Neural progenitor cell (in vitro differentiated cells): ENCODE measurements around the gene UGT1A10.

Source experiments
- EZH2 ChIP-seq: fragments of 200-600 bp; sonication (generic); IDR thresholded peaks from 2 replicates; pipeline ENCODE4 v1.6.1; 2017; ENCODE audit warnings: antibody characterized with exemption, mild to moderate bottlenecking, moderate library complexity
- EZH2phosphoT487 ChIP-seq: fragments of 200-600 bp; sonication (generic); IDR thresholded peaks from 2 replicates; pipeline ENCODE4 v1.6.1; 2017; ENCODE audit warnings: antibody characterized with exemption
- TF ChIP-seq, protein P1 (sequence below): fragments of 200-600 bp; sonication (generic); IDR thresholded peaks from 2 replicates; pipeline ENCODE4 v1.5.1; 2017; ENCODE audit warnings: antibody characterized with exemption, mild to moderate bottlenecking

DNA sequence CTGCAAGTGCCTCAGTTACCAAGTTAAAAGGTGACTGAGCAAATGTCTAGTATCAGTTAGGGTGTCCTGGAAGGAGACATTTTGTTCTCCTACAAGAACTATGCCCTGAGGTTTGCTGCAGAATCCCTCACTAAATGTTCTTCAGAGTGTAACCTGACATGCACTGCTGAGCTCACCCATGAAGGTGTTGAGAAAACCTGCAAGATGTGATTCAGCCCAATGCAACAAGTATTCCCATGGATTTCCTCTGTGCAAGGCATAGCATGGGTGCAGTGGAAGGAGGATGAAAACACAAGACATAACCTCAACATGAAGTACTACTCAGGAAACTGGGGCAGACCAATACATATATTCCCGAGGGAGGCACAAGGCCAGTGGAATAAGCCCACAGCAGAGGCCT is 34.2 kb upstream of the UGT1A10 start:
- TF ChIP-seq, protein P1, sequence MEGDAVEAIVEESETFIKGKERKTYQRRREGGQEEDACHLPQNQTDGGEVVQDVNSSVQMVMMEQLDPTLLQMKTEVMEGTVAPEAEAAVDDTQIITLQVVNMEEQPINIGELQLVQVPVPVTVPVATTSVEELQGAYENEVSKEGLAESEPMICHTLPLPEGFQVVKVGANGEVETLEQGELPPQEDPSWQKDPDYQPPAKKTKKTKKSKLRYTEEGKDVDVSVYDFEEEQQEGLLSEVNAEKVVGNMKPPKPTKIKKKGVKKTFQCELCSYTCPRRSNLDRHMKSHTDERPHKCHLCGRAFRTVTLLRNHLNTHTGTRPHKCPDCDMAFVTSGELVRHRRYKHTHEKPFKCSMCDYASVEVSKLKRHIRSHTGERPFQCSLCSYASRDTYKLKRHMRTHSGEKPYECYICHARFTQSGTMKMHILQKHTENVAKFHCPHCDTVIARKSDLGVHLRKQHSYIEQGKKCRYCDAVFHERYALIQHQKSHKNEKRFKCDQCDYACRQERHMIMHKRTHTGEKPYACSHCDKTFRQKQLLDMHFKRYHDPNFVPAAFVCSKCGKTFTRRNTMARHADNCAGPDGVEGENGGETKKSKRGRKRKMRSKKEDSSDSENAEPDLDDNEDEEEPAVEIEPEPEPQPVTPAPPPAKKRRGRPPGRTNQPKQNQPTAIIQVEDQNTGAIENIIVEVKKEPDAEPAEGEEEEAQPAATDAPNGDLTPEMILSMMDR, result no peak
- TF ChIP-seq EZH2 (no peak), EZH2phosphoT487 (no peak)
